Astrocyte (in vitro differentiated cells and primary cell): ENCODE data around the gene SMCO2.

ENCODE experiments used
- EZH2 ChIP-seq: IDR thresholded peaks from 2 replicates; pipeline ENCODE4 v1.6.1; 2012; ENCODE audit warnings: mild to moderate bottlenecking, low read length, inconsistent platforms; ENCODE audit not compliant: insufficient read depth
- TF ChIP-seq, protein P1 (sequence below): IDR thresholded peaks from 2 replicates; pipeline ENCODE4 v1.5.1; 2011; ENCODE audit warnings: low read depth, mild to moderate bottlenecking, inconsistent platforms, low read length, moderate library complexity; ENCODE audit not compliant: insufficient read depth

GRCh38 chr12:27527512-27527911, 81.0 kb downstream of the SMCO2 start:
- TF ChIP-seq, protein P1, sequence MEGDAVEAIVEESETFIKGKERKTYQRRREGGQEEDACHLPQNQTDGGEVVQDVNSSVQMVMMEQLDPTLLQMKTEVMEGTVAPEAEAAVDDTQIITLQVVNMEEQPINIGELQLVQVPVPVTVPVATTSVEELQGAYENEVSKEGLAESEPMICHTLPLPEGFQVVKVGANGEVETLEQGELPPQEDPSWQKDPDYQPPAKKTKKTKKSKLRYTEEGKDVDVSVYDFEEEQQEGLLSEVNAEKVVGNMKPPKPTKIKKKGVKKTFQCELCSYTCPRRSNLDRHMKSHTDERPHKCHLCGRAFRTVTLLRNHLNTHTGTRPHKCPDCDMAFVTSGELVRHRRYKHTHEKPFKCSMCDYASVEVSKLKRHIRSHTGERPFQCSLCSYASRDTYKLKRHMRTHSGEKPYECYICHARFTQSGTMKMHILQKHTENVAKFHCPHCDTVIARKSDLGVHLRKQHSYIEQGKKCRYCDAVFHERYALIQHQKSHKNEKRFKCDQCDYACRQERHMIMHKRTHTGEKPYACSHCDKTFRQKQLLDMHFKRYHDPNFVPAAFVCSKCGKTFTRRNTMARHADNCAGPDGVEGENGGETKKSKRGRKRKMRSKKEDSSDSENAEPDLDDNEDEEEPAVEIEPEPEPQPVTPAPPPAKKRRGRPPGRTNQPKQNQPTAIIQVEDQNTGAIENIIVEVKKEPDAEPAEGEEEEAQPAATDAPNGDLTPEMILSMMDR, result no peak
- no peak for TF ChIP-seq EZH2
